MM.1S (cell line): ENCODE measurements around the gene TWF1.

Source experiments
- CTCF ChIP-seq: fragments of 300-600 bp; sonication (generic); IDR thresholded peaks from 2 replicates; pipeline ENCODE4 v1.5.1; 2016; ENCODE audit warnings: antibody characterized with exemption, low read length, mixed read lengths
- EZH2 ChIP-seq: fragments of 300-600 bp; sonication (generic); optimal IDR thresholded peaks from 2 replicates; pipeline ENCODE3; 2017; ENCODE audit warnings: low read depth, mild to moderate bottlenecking, antibody characterized with exemption, low read length, mixed read lengths

GRCh38 chr12:43848226-43848507 lies 42.0 kb upstream of the TWF1 start:
- TF ChIP-seq CTCF, result no peak
- no peak for TF ChIP-seq EZH2
